ENCODE results near the gene MIDN. TPM values are rescaled to one million over a fixed set of nuclear protein-coding genes. Genes with fewer than 3 reads are reported as not detected.
"Not testable (repeated sequence)": the region's sequence is repeated elsewhere in the genome, so short reads cannot be mapped to it uniquely, and the experiment has no call there.

Gene MIDN
- total RNA-seq, 1 experiment from 2014 or later: 35.1 TPM

GRCh38 chr19:1298235-1298634, 49.9 kb downstream of the MIDN start:
- Histone ChIP-seq H3K4me3 (ENCODE audit: insufficient read depth, low read depth, low read length) (no peak overlapping the region), H3K27me3 (ENCODE audit: control insufficient read depth, insufficient read depth, low read length) (peaks cover 4% of the 10 kb centered on the region; the same call in 1 of the 2 replicates), H3K36me3 (replicated peaks; ENCODE audit: control insufficient read depth, insufficient read depth, low read length) (no peaks in the 10 kb centered on the region)
- no peak for DNase-seq

- H3K27me3 ChIP-seq (ENCODE audit: control insufficient read depth, insufficient read depth, low read length): peaks cover 3% of the 10 kb centered on the region; the same call in 1 of the 2 replicates
- no peak overlapping the region for H3K4me3 ChIP-seq (ENCODE audit: insufficient read depth, low read depth, low read length)
- H3K36me3 ChIP-seq (replicated peaks; ENCODE audit: control insufficient read depth, insufficient read depth, low read length): no peaks in the 10 kb centered on the region
- DNase-seq: peak; percentile 74
These were observed 51.4 kb downstream of the MIDN start for GRCh38 chr19:1299801-1300200.

- DNase-seq: peak; percentile 74
- no peaks in the 10 kb centered on the region for H3K27me3 ChIP-seq (ENCODE audit: control insufficient read depth, insufficient read depth, low read length)
- no peaks in the 10 kb centered on the region for H3K36me3 ChIP-seq (replicated peaks; ENCODE audit: control insufficient read depth, insufficient read depth, low read length)
- H3K4me3 ChIP-seq (ENCODE audit: insufficient read depth, low read depth, low read length): no peak overlapping the region
These were observed 52.5 kb downstream of the MIDN start for GRCh38 chr19:1300744-1301490.

- no peak overlapping the region for H3K4me3 ChIP-seq (ENCODE audit: insufficient read depth, low read depth, low read length)
- DNase-seq: no peak
- no peaks in the 10 kb centered on the region for H3K36me3 ChIP-seq (replicated peaks; ENCODE audit: control insufficient read depth, insufficient read depth, low read length)
- H3K27me3 ChIP-seq (ENCODE audit: control insufficient read depth, insufficient read depth, low read length): no peaks in the 10 kb centered on the region
These were observed 54.3 kb downstream of the MIDN start for GRCh38 chr19:1302533-1303239.

GRCh38 chr19:1304197-1304924, 56.0 kb downstream of the MIDN start:
- Histone ChIP-seq H3K4me3 (ENCODE audit: insufficient read depth, low read depth, low read length) (no peak overlapping the region), H3K36me3 (replicated peaks; ENCODE audit: control insufficient read depth, insufficient read depth, low read length) (no peaks in the 10 kb centered on the region), H3K27me3 (ENCODE audit: control insufficient read depth, insufficient read depth, low read length) (no peaks in the 10 kb centered on the region)
- no peak for DNase-seq

- H3K27me3 ChIP-seq (ENCODE audit: control insufficient read depth, insufficient read depth, low read length); DNase-seq; H3K36me3 ChIP-seq (replicated peaks; ENCODE audit: control insufficient read depth, insufficient read depth, low read length); H3K4me3 ChIP-seq (ENCODE audit: insufficient read depth, low read depth, low read length): not testable (repeated sequence)
These were observed 57.0 kb downstream of the MIDN start for GRCh38 chr19:1305354-1305753.

GRCh38 chr19:1307320-1307719, 58.9 kb downstream of the MIDN start:
- DNase-seq: no peak
- H3K27me3 ChIP-seq (ENCODE audit: control insufficient read depth, insufficient read depth, low read length): no peaks in the 10 kb centered on the region
- no peak overlapping the region for H3K4me3 ChIP-seq (ENCODE audit: insufficient read depth, low read depth, low read length)

GRCh38 chr19:1307755-1308303, 59.4 kb downstream of the MIDN start:
- Histone ChIP-seq H3K4me3 (ENCODE audit: insufficient read depth, low read depth, low read length) (no peak overlapping the region), H3K27me3 (ENCODE audit: control insufficient read depth, insufficient read depth, low read length) (no peaks in the 10 kb centered on the region), H3K36me3 (replicated peaks; ENCODE audit: control insufficient read depth, insufficient read depth, low read length) (no peaks in the 10 kb centered on the region)
- DNase-seq: no peak

More at GRCh38 chr19:1307320-1307719, 58.9 kb downstream of the MIDN start:
- no peaks in the 10 kb centered on the region for H3K36me3 ChIP-seq (replicated peaks; ENCODE audit: control insufficient read depth, insufficient read depth, low read length)

GRCh38 chr19:1308718-1309117, 60.3 kb downstream of the MIDN start:
- H3K27me3 ChIP-seq (ENCODE audit: control insufficient read depth, insufficient read depth, low read length): no peaks in the 10 kb centered on the region
- H3K36me3 ChIP-seq (replicated peaks; ENCODE audit: control insufficient read depth, insufficient read depth, low read length): no peaks in the 10 kb centered on the region
- H3K4me3 ChIP-seq (ENCODE audit: insufficient read depth, low read depth, low read length): no peak overlapping the region
- DNase-seq: no peak

Other genes starting within 250 kb of the MIDN start
- 0.03 and 0.07 TPM in 2 replicates for gene GRIN3B, start 248.2 kb upstream of the MIDN start, total RNA-seq (2014; rRNA removed; shearing (Covaris generic))
- 153 and 185 TPM in 2 replicates for gene TMEM259, start 227.5 kb upstream of the MIDN start, total RNA-seq (2014; rRNA removed; shearing (Covaris generic))
- gene RNU6-2, start 227.1 kb upstream of the MIDN start, total RNA-seq (2014; rRNA removed; shearing (Covaris generic)): not detected in 2 replicates
- 440 and 495 TPM in 2 replicates for gene CNN2, start 222.0 kb upstream of the MIDN start, total RNA-seq (2014; rRNA removed; shearing (Covaris generic))
- 17.9 and 19.7 TPM in 2 replicates for gene ABCA7, start 208.5 kb upstream of the MIDN start, total RNA-seq (2014; rRNA removed; shearing (Covaris generic))
- gene ARHGAP45, start 181.4 kb upstream of the MIDN start, total RNA-seq (2014; rRNA removed; shearing (Covaris generic)): 46.0 and 48.7 TPM in 2 replicates
- gene POLR2E, start 153.2 kb upstream of the MIDN start, total RNA-seq (2014; rRNA removed; shearing (Covaris generic)): 226 and 283 TPM in 2 replicates
- 620 and 671 TPM in 2 replicates for gene GPX4, start 144.6 kb upstream of the MIDN start, total RNA-seq (2014; rRNA removed; shearing (Covaris generic))
- gene SBNO2, start 74.3 kb upstream of the MIDN start, total RNA-seq (2014; rRNA removed; shearing (Covaris generic)): 31.4 and 41.3 TPM in 2 replicates
- 96.3 and 99.0 TPM in 2 replicates for gene STK11, start 42.8 kb upstream of the MIDN start, total RNA-seq (2014; rRNA removed; shearing (Covaris generic))
- 6.7 and 9.8 TPM in 2 replicates for gene CBARP, start 10.6 kb upstream of the MIDN start, total RNA-seq (2014; rRNA removed; shearing (Covaris generic))
- gene ATP5F1D, start 6.8 kb upstream of the MIDN start, total RNA-seq (2014; rRNA removed; shearing (Covaris generic)): 44.7 and 53.1 TPM in 2 replicates
- 219 and 221 TPM in 2 replicates for gene CIRBP, start 20.7 kb downstream of the MIDN start, total RNA-seq (2014; rRNA removed; shearing (Covaris generic))
- 78.0 and 83.1 TPM in 2 replicates for gene FAM174C, start 26.9 kb downstream of the MIDN start, total RNA-seq (2014; rRNA removed; shearing (Covaris generic))
- 12.4 and 20.2 TPM in 2 replicates for gene EFNA2, start 37.3 kb downstream of the MIDN start, total RNA-seq (2014; rRNA removed; shearing (Covaris generic))
- 125 and 140 TPM in 2 replicates for gene NDUFS7, start 135.3 kb downstream of the MIDN start, total RNA-seq (2014; rRNA removed; shearing (Covaris generic))
- 12.3 and 31.6 TPM in 2 replicates for gene GAMT, start 153.0 kb downstream of the MIDN start, total RNA-seq (2014; rRNA removed; shearing (Covaris generic))
- gene DAZAP1, start 159.0 kb downstream of the MIDN start, total RNA-seq (2014; rRNA removed; shearing (Covaris generic)): 196 and 198 TPM in 2 replicates
- gene RPS15, start 189.8 kb downstream of the MIDN start, total RNA-seq (2014; rRNA removed; shearing (Covaris generic)): 1,494 and 1,693 TPM in 2 replicates
- gene APC2, start 201.5 kb downstream of the MIDN start, total RNA-seq (2014; rRNA removed; shearing (Covaris generic)): 0.11 and 0.31 TPM in 2 replicates
- 57.2 and 75.3 TPM in 2 replicates for gene C19orf25, start 230.6 kb downstream of the MIDN start, total RNA-seq (2014; rRNA removed; shearing (Covaris generic))
- gene PCSK4, start 241.8 kb downstream of the MIDN start, total RNA-seq (2014; rRNA removed; shearing (Covaris generic)): 5.5 and 9.6 TPM in 2 replicates
- gene REEP6, start 242.6 kb downstream of the MIDN start, total RNA-seq (2014; rRNA removed; shearing (Covaris generic)): 3.1 and 4.5 TPM in 2 replicates

Measured in H7 (cell line).